Kidney (tissue), 14 donors: ENCODE results near the gene WASF2. TPM values are rescaled to one million over a fixed set of nuclear protein-coding genes. Genes with fewer than 3 reads are reported as not detected.

ENCODE experiments used
- DNase-seq, 5 donors: peaks; one replicate each; pipeline ENCODE4 v3.0.0-alpha.2; 2013 to 2020
- FAIRE-seq: peaks from 2 replicates; lab custom pipeline; 2012; peaks lifted over from hg19 to GRCh38; lab: Jason Lieb, UNC
- H3K27ac ChIP-seq, 2 donors: one replicate each; pipeline ENCODE4 v1.7.0; 2013; ENCODE audit warnings: low read depth in 2 of 2, low read length in 2 of 2, inconsistent platforms in 1 of 2
- H3K27me3 ChIP-seq: one replicate; pipeline ENCODE4 v1.7.1; 2013; ENCODE audit warnings: low read length, inconsistent platforms; ENCODE audit not compliant: control insufficient read depth, insufficient read depth
- H3K36me3 ChIP-seq, 3 donors: one replicate each; pipeline versions ENCODE4 v1.7.0 to v1.7.1; 2013; ENCODE audit warnings: low read length in 3 of 3, control low read depth in 1 of 3, inconsistent platforms in 1 of 3; ENCODE audit not compliant: insufficient read depth in 3 of 3, control insufficient read depth in 2 of 3
- H3K4me1 ChIP-seq, 3 donors: one replicate each; pipeline versions ENCODE4 v1.7.0 to v1.7.1; 2013; ENCODE audit warnings: low read length in 3 of 3, inconsistent platforms in 1 of 3, low read depth in 1 of 3; ENCODE audit not compliant: control insufficient read depth in 2 of 3, insufficient read depth in 2 of 3
- H3K4me3 ChIP-seq, 3 donors: one replicate each; pipeline versions ENCODE4 v1.7.0 to v1.8.1; 2013; ENCODE audit warnings: low read length in 3 of 3, control low read depth in 1 of 3, inconsistent platforms in 1 of 3
- H3K9ac ChIP-seq, 3 donors: one replicate each; pipeline versions ENCODE4 v1.7.0 to v1.7.1; 2013; ENCODE audit warnings: low read length in 3 of 3, control low read depth in 1 of 3, inconsistent platforms in 1 of 3
- H3K9me3 ChIP-seq, 3 donors: one replicate each; pipeline versions ENCODE4 v1.7.0 to v1.7.1; 2013; ENCODE audit warnings: low read length in 3 of 3, control low read depth in 1 of 3, inconsistent platforms in 1 of 3; ENCODE audit not compliant: control insufficient read depth in 2 of 3, insufficient read depth in 1 of 3
- intact Hi-C: fragments of 100-400 bp; cut with DNase I; formaldehyde crosslinking; loops from one replicate; pipeline ENCODE4 v1.11.1; 2022
- polyA plus RNA-seq: library from polyadenylated mRNA; stranded (reverse); fragments of 350-450 nt; fragmentation: Illumina TruSeq; extraction: RNeasy Lipid Tissue Mini Kit (QIAGEN cat#74804); gene quantifications from one replicate; pipeline ENCODE4 v1.2.3, GENCODE V29; 2014; ENCODE audit warnings: low read depth, low replicate concordance; ENCODE audit not compliant: insufficient read depth
- total RNA-seq: library from RNA; stranded (reverse); fragmentation: NEBNext Ultra II Directional; extraction: Animal tissue kit (Norgen Biotek cat#: 25700); gene quantifications from one replicate; pipeline ENCODE4 v1.2.1, GENCODE V29; 2021
- TF ChIP-seq, protein P1 (sequence below): IDR thresholded peaks from 3 replicates; pipeline ENCODE4 v1.5.1; 2012; ENCODE audit warnings: mild to moderate bottlenecking, moderate library complexity, borderline replicate concordance; ENCODE audit not compliant: insufficient read depth; ENCODE audit errors: extremely low read depth
- donor health status: control.
- donor health status: control.
- donor health status: control.
- donor health status: control.
- donor health status: control.
- donor health status: DM: yes; HTN: yes; CAD: no.
- donor health status: Normal renal cell carcinoma (clear cell type).

Gene WASF2
- total and polyA plus RNA-seq, 2 donors from 2014 or later = 23.9 to 159 TPM

- DNase-seq = peak in 1 of 5 donors; percentile 44
- Histone ChIP-seq H3K9me3 (no peaks in the 10 kb centered on the region), H3K4me1 (peaks cover 6 to 32% (median 15%) of the 10 kb centered on the region in 3 donors), H3K4me3 (no peak overlapping the region), H3K27ac (no peak overlapping the region), H3K9ac (no peak overlapping the region), H3K36me3 (peaks cover 3 to 7% (median 5%) of the 10 kb centered on the region in 3 donors), H3K27me3 (no peaks in the 10 kb centered on the region)
- TF ChIP-seq, protein P1, sequence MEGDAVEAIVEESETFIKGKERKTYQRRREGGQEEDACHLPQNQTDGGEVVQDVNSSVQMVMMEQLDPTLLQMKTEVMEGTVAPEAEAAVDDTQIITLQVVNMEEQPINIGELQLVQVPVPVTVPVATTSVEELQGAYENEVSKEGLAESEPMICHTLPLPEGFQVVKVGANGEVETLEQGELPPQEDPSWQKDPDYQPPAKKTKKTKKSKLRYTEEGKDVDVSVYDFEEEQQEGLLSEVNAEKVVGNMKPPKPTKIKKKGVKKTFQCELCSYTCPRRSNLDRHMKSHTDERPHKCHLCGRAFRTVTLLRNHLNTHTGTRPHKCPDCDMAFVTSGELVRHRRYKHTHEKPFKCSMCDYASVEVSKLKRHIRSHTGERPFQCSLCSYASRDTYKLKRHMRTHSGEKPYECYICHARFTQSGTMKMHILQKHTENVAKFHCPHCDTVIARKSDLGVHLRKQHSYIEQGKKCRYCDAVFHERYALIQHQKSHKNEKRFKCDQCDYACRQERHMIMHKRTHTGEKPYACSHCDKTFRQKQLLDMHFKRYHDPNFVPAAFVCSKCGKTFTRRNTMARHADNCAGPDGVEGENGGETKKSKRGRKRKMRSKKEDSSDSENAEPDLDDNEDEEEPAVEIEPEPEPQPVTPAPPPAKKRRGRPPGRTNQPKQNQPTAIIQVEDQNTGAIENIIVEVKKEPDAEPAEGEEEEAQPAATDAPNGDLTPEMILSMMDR = no peak
- no peak for FAIRE-seq
- intact Hi-C loops = no loop called here
Observed at GRCh38 chr1:27531959-27532685, 42.2 kb upstream of the WASF2 start.

DNA sequence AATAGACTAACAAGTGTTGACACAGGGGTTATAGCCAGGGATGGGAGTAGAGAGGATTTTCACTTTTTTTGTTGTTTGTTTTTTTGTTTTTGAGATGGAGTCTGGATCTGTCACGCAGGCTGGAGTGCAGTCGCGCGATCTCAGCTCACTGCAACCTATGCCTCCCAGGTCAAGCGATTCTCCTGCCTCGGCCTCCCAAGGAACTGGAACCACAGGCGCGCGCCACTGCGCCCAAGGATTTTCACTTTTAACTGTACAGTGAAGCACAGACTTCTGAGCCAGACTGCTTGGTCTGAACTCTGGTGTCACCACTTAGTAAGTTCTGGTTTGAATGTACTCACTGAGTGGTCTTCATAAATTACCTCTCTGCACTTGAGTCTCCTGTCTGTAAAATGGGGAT lies 40.2 kb upstream of the WASF2 start:
- peaks cover 3 to 7% (median 5%) of the 10 kb centered on the region in 3 donors for H3K36me3 ChIP-seq
- TF ChIP-seq, protein P1 = no peak
- H3K27ac ChIP-seq = no peak overlapping the region
- H3K27me3 ChIP-seq = no peaks in the 10 kb centered on the region
- intact Hi-C loops = no loop called here
- no peak for DNase-seq
- H3K9ac ChIP-seq = no peak overlapping the region
- no peak overlapping the region for H3K4me3 ChIP-seq
- peaks cover 11 to 34% (median 31%) of the 10 kb centered on the region in 3 donors for H3K4me1 ChIP-seq
- H3K9me3 ChIP-seq = no peaks in the 10 kb centered on the region
- FAIRE-seq = no peak

DNA sequence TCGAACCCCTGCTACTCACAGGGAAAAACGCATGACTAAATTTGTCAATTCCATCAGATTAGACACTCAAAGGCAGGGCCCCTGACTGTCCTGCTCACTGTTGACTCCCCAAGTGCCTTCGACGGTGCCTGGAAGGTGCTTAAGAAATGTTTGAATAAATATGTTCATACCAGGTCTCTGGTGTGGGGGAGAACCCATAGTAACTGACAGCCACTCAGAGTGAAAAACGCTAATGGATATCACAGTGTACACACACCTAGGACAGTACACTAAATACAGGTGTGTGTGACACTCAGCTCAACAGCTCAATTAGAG lies 39.7 kb upstream of the WASF2 start:
- DNase-seq (no peak), FAIRE-seq (no peak)
- peak overlapping the region; percentile 88 to 94 for H3K27ac ChIP-seq
- peaks cover 3 to 4% (median 4%) of the 10 kb centered on the region in 3 donors for H3K36me3 ChIP-seq
- H3K9ac ChIP-seq = peak overlapping the region in 1 of 3 donors; percentile 37
- H3K9me3 ChIP-seq = no peaks in the 10 kb centered on the region
- H3K4me1 ChIP-seq = peaks cover 13 to 35% (median 35%) of the 10 kb centered on the region in 3 donors
- TF ChIP-seq, protein P1 = no peak
- intact Hi-C loops = no loop called here
- H3K4me3 ChIP-seq = no peak overlapping the region
- no peaks in the 10 kb centered on the region for H3K27me3 ChIP-seq
